NT2/D1 (cell line): ENCODE data around the gene POLG.

Source experiments
- DNase-seq: peaks from one replicate; pipeline ENCODE4 v3.0.0-alpha.2; 2011; ENCODE audit warnings: low read depth, low spot score
- H3K27me3 ChIP-seq: 2 replicates; pipeline ENCODE4 v1.6.0; 2011; ENCODE audit warnings: mild to moderate bottlenecking; ENCODE audit not compliant: insufficient read length, insufficient read depth
- H3K36me3 ChIP-seq: 2 replicates; pipeline ENCODE4 v1.6.1; 2011; ENCODE audit warnings: mild to moderate bottlenecking, low read length, mixed read lengths; ENCODE audit not compliant: insufficient read depth, insufficient read length
- H3K4me1 ChIP-seq: 2 replicates; pipeline ENCODE4 v1.5.1; 2011; ENCODE audit not compliant: insufficient read depth, insufficient read length
- H3K4me3 ChIP-seq: 2 replicates; pipeline ENCODE4 v1.5.1; 2011; ENCODE audit warnings: low read depth; ENCODE audit not compliant: insufficient read length
- H3K9ac ChIP-seq: 2 replicates; pipeline ENCODE4 v1.6.0; 2011; ENCODE audit warnings: low read depth; ENCODE audit not compliant: insufficient read length
- H3K9me3 ChIP-seq: 2 replicates; pipeline ENCODE4 v1.5.1; 2011; ENCODE audit warnings: mild to moderate bottlenecking, low read length; ENCODE audit not compliant: insufficient read depth
- SUZ12 ChIP-seq: IDR thresholded peaks from 2 replicates; pipeline ENCODE4 v1.6.1; 2011; ENCODE audit not compliant: insufficient read length, insufficient read depth; ENCODE audit errors: extremely low read depth
- YY1 ChIP-seq: IDR thresholded peaks from 2 replicates; pipeline ENCODE4 v1.6.1; 2011; ENCODE audit not compliant: insufficient read length, insufficient read depth
- ZNF274 ChIP-seq: IDR thresholded peaks from 2 replicates; pipeline ENCODE4 v1.6.1; 2011; ENCODE audit warnings: mild to moderate bottlenecking, low read depth, low read length

POLG gene

DNA sequence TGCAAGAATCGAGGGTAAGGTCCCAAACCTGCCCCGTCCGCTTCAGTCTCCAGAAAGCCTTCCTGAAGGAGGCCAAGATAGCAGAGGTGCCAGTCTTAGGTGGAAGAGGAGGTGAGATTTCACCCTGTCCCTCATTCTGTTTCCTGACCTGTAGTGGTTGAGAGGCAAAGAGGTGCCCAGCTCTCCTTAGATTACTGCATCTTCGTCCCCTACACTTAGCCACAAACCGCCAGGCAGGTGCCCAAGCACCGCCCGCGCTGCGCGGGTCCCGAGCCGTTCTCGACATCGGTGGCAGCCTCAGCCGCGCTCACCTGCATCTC lies 23.8 kb upstream of the POLG start:
- no peak for TF ChIP-seq ZNF274
- TF ChIP-seq SUZ12, result no peak
- TF ChIP-seq YY1, result no peak
- Histone ChIP-seq H3K27me3 (peaks cover 90% of the 10 kb centered on the region), H3K9me3 (no peaks in the 10 kb centered on the region), H3K36me3 (no peaks in the 10 kb centered on the region), H3K4me1 (peaks cover 20% of the 10 kb centered on the region), H3K9ac (no peak overlapping the region), H3K4me3 (peak overlapping the region; percentile 39)
- DNase-seq, result no peak

DNA sequence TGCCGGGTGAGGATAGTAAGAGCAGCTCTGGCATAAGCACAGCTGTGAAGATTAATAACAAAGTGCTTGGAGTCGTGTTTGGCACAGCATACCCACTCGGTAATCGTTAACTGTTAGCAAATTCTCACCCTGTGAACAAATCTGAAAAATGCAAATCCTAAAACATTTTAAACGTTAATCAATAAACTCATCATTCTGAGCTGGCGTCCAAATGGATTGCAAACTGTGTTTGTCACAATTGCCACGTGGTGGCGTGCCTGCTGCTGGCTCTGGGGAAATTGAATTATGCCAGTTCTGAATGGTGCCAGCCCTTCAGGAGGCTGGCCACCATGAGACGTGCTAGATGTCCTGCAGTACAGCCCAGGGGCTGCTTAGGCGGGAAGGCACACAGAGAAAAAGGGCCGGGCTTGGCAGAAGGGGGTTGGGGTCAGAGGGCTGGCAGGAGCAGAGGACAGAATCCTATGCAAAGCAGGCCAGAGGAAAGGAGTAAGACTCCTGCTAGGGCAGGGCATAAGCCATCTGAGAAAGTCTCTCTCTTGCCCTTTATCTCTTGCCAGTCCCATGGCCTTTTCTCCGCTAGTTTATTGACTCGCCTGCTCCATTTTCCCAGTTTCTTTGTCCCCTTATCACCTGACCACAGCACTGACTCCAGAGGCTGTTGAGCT lies 22.1 kb upstream of the POLG start:
- Histone ChIP-seq H3K27me3 (peaks cover 80% of the 10 kb centered on the region), H3K9me3 (no peaks in the 10 kb centered on the region), H3K9ac (no peak overlapping the region), H3K4me3 (no peak overlapping the region), H3K36me3 (no peaks in the 10 kb centered on the region), H3K4me1 (peaks cover 14% of the 10 kb centered on the region)
- TF ChIP-seq YY1, result no peak
- TF ChIP-seq SUZ12, result no peak
- TF ChIP-seq ZNF274, result no peak
- DNase-seq, result no peak

DNA sequence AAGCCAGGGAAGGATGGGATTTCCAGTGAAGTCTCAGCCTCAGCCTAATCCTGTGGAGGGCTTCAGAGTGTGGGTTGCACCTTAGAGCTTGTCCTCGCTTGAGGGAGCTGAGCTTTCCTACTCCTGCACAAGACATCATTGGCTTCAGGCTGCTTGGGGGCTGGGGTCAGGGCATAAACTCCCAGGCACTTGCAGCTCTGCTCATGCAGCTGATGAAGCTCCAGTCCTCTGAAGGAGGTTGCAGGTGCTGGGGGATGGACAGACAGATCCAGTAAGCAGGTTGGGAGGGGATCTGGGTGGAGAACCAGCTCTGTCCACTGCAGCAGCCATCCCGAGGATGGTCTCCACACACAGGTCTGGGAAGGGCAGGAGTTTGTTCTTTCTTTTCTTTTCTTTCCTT lies 19.4 kb upstream of the POLG start:
- H3K9ac ChIP-seq, result no peak overlapping the region
- TF ChIP-seq ZNF274 (no peak), YY1 (no peak), SUZ12 (no peak)
- no peak for DNase-seq
- peaks cover 55% of the 10 kb centered on the region for H3K27me3 ChIP-seq
- H3K9me3 ChIP-seq, result no peaks in the 10 kb centered on the region
- no peak overlapping the region for H3K4me3 ChIP-seq
- H3K4me1 ChIP-seq, result no peaks in the 10 kb centered on the region
- H3K36me3 ChIP-seq, result no peaks in the 10 kb centered on the region

DNA sequence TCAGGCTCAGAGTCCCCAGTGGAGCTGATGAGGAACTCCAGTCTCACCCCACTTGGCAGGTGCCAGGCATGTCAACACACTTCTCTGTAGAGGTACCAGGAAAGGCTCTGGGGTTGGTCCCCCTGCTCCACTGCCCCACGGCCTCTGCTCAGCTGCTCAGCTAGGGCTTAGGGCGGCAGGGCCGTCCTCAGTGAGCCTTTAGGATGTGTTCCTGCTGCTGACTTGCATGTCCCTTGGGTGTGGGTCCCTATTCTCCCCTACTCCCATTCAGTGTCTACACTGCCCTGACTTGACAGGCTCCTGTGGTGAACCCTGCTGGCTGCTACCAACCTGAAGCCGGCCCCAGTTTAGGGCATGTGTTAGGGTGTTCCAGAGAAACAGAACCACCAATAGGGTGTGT lies 17.9 kb upstream of the POLG start:
- TF ChIP-seq ZNF274 (no peak), YY1 (no peak), SUZ12 (no peak)
- H3K36me3 ChIP-seq, result no peaks in the 10 kb centered on the region
- peaks cover 39% of the 10 kb centered on the region for H3K27me3 ChIP-seq
- no peak overlapping the region for H3K9ac ChIP-seq
- H3K4me3 ChIP-seq, result no peak overlapping the region
- no peaks in the 10 kb centered on the region for H3K4me1 ChIP-seq
- no peak for DNase-seq
- H3K9me3 ChIP-seq, result no peaks in the 10 kb centered on the region

DNA sequence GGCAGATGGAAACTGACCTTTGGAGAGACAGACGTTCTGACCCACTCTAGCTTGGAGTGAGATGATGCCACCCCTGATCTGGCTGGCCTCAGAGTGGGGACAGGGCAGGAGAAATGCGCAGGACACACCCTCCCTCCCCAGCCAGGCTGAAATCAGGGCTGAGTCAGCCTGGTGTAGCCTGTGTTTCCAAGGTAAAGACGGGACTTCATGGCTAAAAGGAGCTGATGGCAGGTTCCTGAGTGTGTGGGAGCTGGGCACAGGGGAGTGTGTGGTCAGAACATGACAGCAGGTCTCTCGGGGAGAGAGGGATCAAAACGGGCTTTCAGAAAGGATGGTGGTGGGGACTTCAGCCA lies 14.6 kb upstream of the POLG start:
- no peak for TF ChIP-seq SUZ12
- no peak for TF ChIP-seq ZNF274
- no peak for TF ChIP-seq YY1
- DNase-seq, result no peak
- Histone ChIP-seq H3K4me3 (no peak overlapping the region), H3K36me3 (no peaks in the 10 kb centered on the region), H3K9me3 (no peaks in the 10 kb centered on the region), H3K9ac (no peak overlapping the region), H3K27me3 (peaks cover 13% of the 10 kb centered on the region), H3K4me1 (peaks cover 4% of the 10 kb centered on the region)

GRCh38 chr15:89346516-89347231 lies 12.1 kb upstream of the POLG start:
- no peak for DNase-seq
- TF ChIP-seq YY1, result no peak
- TF ChIP-seq ZNF274, result no peak
- TF ChIP-seq SUZ12, result no peak
- H3K27me3 ChIP-seq, result peaks cover 2% of the 10 kb centered on the region

DNA sequence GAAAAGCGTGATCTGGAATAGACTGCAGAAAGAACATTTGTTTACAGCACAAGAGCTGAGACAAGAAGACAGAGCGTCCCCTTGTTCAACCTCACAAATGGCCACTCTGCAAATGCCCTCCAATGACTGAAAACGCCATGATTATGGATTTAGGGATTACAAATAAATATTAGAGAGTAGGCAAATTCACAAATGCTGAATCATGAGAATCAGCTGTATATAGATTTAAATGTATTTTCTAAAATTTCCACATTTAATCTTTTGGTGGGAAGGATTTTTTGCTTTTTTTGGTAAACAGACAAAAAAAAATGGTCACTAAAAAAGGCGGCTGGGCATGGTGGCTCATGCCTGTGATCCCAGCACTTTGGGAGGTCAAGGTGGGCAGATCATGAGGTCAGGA lies 10.6 kb upstream of the POLG start:
- no peaks in the 10 kb centered on the region for H3K36me3 ChIP-seq
- H3K9me3 ChIP-seq, result no peaks in the 10 kb centered on the region
- DNase-seq, result no peak
- H3K4me1 ChIP-seq, result peaks cover 4% of the 10 kb centered on the region
- H3K27me3 ChIP-seq, result peaks cover 2% of the 10 kb centered on the region
- H3K4me3 ChIP-seq, result no peak overlapping the region
- no peak overlapping the region for H3K9ac ChIP-seq
- TF ChIP-seq ZNF274, result no peak
- TF ChIP-seq YY1, result no peak
- no peak for TF ChIP-seq SUZ12

More at GRCh38 chr15:89346516-89347231, 12.1 kb upstream of the POLG start:
- no peaks in the 10 kb centered on the region for H3K9me3 ChIP-seq
- no peaks in the 10 kb centered on the region for H3K36me3 ChIP-seq
- no peak overlapping the region for H3K4me3 ChIP-seq
- H3K9ac ChIP-seq, result no peak overlapping the region
- peaks cover 4% of the 10 kb centered on the region for H3K4me1 ChIP-seq
